ENCODE results near the gene CLTA.
"Not testable (repeated sequence)": the region's sequence is repeated elsewhere in the genome, so short reads cannot be mapped to it uniquely, and the experiment has no call there.

The CLTA gene

DNA sequence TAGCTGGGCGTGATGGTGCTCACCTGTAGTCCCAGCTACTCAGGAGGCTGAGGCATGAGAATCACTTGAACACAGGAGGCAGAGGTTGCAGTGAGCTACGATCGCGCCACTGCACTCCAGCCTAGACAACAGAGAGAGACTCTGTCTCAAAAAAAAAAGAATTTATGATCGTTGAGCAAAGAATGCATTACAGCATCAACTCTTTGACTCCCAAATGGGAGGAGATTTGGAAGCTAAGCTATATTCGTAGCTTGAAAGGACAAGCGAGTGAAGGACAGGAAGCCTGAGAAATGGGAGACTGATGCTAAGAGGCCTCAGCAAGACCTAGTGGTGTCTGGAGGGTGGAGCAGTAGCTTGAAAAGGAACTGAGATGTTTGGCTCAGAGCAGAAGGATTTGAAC lies 31.8 kb upstream of the CLTA start:
- no peak for DNase-seq (ENCODE audit: low read depth in 2 of 2)

DNA sequence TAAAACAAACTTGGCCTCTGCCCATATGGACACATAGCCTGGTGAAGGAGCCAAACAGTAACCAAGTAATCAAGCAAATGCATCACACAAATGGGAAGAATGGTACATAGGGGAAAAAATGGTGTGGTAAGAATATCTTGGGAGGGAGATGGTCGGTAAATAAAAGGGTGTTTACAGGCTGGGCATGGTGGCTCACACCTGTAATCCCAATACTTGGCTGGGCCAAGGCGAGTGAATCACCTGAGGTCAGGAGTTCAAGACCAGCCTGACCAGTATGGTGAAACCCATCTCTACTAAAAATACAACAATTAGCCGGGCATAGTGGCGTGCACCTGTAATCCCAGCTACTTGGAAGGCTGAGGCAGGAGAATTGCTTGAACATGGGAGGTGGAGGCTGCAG lies 31.2 kb upstream of the CLTA start:
- not testable (repeated sequence) for DNase-seq (ENCODE audit: low read depth in 2 of 2)

DNA sequence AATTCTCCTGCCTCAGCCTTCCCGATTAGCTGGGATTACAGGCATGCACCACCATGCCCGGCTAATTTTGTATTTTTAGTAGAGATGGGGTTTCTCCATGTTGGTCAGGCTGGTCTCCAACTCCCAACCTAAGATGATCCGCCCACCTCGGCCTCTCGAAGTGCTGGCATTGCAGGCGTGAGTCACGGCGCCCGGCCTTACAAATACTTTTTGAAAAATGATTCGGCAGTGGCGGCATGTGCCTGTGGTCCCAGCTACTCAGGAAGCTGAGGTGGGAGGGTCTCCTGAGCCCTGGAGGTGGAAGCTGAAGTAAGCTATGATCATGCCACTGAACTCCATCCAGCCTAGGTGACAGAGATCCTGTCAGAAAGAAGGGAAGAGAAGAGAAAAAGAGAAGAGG lies 30.6 kb upstream of the CLTA start:
- DNase-seq (ENCODE audit: low read depth in 2 of 2): not testable (repeated sequence)

DNA sequence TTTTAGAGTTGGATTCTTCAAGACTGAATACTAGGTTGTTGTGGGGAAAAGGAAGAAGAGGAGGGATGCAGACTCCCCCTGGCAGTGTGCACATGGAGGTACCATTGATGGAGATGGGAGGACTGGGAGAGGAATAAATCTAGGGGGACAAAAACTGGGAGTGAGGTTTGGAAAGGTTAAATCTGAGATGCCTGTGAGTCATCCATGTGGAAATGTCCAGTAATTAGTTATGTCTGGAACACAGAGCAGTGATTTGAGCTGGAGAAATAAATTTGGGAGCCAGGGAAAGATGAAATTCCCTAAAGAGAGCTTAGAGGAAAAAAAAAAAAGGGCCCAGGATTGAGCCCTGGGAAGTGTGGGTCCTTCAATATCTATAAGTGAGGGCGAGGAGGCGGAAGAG lies 29.5 kb upstream of the CLTA start:
- DNase-seq (ENCODE audit: low read depth in 2 of 2): no peak

DNA sequence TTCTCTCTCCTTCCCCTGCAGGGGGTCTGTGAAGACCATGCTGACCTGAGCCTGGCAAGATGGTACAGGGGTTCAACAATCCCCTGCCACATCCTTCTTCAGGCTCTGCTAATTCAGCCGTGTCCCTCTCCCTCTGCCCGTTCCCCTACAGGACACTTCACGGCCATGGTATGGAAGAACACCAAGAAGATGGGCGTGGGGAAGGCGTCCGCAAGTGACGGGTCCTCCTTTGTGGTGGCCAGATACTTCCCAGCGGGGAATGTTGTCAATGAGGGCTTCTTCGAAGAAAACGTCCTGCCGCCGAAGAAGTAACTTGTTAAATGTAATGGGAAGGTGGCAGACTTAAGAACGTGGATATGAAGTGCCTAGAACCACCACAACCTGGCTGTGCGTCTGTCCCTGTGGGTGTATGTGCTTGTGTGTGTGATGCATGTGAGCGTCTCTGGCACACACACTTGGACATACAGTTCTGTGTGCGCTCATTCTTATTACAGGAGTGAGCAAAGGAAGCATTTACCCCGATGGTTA lies 28.4 kb upstream of the CLTA start:
- no peak for DNase-seq (ENCODE audit: low read depth in 2 of 2)

DNA sequence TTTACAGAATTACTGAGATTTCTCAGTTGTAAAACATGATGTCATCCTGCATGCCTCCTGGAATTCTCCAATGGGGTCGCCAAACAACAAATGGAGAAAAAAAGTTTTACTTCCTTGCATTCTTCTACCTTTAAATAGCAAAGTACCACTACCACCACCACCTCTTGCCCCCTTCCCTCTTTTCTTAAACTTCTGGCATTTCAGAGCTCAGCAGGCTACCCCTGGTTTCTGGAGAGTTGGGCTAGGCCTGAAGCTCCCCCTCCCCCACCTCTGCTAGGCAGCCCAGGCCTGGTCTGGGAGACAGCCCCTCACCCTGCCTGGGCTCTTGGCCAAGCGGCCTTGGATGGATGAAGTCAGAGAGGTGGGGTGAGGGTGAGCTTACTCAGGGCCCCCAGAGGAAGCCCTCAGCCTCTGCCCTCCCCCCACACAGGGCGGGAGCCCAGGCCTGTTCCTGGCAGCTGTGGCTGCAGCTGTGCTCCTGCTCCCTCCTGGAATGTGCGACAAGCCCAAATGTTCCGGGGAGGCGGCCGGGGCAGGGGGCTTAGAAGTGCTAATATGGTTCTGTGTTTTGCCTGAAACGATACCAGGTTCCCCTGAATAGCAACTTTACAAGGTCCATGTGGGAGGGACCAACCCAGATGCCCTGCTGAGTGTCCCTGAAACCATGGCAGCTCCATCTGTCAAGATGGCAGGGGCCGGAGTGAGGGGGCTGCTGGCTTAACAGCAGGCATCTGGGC lies 27.5 kb upstream of the CLTA start:
- peak; percentile 83 to 87 for DNase-seq (ENCODE audit: low read depth in 2 of 2)

DNA sequence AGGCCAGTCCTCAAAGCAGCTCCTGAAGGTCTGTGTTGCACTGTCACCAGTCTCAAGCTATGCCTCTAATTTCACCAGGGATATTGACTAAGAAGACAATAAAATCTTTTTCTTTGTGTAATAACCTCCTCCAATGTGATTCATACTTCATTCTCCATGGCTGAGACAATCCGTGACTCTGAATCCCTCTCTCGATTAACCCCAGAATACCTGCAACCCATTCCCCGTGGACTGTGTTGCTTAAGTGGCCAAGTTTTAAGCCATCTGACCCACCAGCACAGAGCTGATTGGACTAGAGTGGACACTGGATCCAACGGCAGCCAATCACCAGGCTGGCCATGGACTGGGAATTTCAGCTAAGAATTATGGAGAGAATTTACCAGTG lies 26.9 kb upstream of the CLTA start:
- no peak for DNase-seq (ENCODE audit: low read depth in 2 of 2)

DNA sequence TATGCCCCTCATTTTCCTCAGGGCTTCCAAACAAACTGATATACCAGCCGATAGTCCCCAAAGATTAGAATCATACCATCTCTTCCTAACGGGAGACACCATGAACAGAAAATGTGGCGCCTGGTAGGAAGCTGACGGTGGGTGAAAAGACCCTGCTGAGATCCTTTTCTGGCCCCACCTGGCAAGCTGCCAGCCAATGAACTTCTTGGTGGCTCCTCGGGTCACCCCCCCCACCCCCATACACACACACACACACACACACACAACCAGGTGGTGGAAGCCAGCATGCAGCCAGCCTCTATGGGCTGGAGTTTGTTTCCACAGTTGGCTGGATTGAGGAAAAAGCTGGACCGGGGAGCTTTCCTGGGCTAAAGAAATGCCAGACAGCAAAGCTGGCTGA lies 26.3 kb upstream of the CLTA start:
- DNase-seq (ENCODE audit: low read depth in 2 of 2): no peak

DNA sequence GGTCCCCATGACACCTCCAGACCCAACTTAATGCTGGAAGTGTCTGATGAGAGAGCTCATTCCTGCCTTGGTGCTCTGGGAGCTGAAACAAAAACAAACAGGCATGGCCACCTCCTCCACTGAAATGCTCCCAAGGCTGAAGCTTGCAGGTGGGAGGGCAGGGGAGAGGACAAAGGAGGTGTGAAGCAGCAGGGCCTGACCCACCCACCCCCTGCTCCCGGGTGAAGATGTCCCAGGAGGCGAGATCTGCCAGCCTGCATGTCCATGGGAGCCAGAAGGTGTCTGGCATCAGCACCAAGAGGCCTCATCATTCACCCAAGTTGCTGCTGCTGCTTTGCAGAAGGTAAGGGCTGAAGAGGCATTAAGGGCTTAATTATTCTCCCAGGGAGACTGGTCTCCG lies 25.7 kb upstream of the CLTA start:
- no peak for DNase-seq (ENCODE audit: low read depth in 2 of 2)

DNA sequence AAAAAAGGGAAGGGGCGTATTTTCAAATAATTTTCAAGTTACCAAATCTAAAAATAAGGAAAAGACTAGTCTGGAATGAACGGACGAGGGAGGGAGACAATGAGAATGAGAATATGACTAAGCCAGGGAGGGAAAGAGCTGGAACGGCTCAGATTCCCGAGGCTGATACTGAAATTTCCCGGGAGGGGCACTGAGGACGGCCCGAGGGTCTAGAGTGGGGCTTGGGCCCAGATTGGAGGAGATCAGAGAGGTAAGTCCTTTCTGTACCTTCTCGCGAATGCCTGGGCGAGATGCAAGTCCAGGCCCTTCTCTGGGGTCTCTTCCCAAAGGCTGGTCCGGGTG lies 24.9 kb upstream of the CLTA start:
- no peak for DNase-seq (ENCODE audit: low read depth in 2 of 2)

DNA sequence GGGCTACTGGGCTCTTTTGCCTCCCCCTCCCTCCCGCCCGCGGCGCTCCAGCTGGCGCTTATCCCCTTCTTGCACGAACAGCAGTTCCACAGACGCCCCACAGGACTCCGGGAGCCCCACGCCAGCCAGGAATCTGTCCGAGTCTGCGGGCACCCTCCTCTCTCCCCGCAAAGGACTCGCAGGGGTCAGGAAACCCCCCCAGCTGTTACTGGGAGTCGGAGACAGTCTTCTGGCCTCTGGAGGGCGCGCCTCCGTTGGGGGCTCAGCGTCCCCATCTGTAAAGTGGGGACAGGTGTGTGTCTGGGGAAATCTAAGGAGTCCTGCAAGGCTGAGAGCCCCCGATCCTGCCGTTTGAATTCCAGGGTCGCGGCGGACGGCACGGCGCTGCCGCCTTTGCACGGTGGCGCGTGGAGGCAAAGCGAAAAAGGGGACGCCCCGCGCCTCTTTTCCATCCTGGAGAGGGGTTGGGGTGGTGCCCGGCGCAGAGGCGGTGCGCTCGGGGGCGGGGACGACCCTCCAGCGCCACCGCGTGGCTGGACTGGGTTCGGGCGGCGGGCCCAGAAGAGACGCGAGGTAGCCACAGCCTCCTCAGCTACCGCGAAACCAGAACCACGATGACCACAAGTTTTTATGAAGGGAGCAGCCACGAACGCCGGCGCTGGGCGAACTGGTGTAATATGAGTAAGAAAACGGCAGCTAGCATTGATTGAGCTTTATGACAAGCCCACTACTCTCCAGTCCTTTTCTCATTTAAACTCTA lies 24.4 kb upstream of the CLTA start:
- peak; percentile 69 to 73 for DNase-seq (ENCODE audit: low read depth in 2 of 2)

DNA sequence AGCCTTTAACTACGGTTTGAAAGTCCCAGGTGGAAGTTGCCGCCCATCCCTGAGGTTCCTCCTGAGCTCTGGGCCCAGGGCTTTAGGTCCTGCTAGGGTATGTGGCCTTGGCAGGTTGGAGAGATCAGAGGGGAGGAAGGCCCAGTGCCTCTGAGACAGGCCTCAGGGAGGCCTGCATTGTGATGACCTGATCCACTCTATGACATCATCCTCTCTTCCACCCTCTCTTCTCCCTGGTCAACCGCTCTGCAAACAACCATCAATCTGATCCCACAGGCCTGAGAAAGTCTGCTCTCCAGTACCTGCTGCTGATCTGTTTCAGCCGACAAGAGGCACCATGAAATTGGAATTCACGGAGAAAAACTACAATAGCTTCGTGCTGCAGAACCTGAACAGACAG lies 21.6 kb upstream of the CLTA start, which contains the start of gene CCIN:
Gene CCIN (plus strand): TSS at position 223 of the 400 bp plus-strand sequence. CDS start 115 bp downstream, at position 338.
- DNase-seq (ENCODE audit: low read depth in 2 of 2): no peak

DNA sequence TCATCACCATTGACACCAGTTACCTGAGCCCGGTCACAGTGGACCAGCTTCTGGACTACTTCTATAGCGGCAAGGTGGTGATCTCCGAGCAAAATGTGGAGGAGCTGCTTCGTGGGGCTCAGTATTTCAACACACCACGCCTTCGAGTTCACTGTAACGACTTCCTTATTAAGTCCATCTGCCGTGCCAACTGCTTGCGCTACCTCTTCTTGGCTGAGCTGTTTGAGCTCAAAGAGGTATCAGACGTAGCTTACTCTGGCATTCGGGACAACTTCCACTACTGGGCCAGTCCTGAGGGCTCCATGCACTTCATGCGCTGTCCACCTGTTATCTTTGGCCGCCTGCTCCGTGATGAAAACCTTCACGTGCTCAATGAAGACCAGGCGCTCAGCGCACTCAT lies 21.0 kb upstream of the CLTA start:
- DNase-seq (ENCODE audit: low read depth in 2 of 2): no peak

DNA sequence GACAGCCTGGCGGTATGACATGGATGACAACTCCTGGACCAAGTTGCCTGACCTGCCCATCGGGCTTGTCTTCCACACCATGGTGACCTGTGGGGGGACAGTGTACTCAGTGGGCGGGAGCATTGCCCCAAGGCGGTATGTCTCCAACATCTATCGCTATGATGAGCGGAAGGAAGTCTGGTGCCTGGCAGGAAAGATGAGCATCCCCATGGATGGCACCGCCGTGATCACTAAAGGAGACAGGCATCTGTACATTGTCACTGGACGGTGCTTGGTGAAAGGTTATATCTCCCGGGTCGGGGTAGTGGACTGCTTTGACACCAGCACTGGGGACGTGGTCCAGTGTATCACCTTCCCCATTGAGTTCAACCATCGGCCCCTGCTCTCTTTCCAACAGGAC lies 20.2 kb upstream of the CLTA start:
- no peak for DNase-seq (ENCODE audit: low read depth in 2 of 2)

DNA sequence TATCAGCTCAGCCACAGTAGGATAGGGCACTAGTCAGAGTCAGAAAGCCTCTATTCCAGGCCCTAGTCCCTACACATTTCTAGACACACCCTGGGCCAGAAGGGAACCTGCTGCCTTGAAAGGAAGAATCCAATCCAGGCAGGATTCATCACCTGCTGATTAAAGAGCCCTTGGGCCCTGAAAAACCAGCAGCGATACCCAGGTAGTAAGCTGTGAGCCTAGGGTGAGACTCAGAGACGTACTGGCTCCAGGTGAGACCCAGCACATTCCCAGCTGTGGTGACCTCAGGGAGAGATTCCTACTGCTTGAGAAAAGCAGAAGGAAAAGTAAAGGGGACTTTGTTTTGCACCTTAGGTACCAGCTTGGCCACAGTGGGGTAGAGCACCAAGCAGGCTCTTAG lies 16.9 kb upstream of the CLTA start:
- no peak for DNase-seq (ENCODE audit: low read depth in 2 of 2)

DNA sequence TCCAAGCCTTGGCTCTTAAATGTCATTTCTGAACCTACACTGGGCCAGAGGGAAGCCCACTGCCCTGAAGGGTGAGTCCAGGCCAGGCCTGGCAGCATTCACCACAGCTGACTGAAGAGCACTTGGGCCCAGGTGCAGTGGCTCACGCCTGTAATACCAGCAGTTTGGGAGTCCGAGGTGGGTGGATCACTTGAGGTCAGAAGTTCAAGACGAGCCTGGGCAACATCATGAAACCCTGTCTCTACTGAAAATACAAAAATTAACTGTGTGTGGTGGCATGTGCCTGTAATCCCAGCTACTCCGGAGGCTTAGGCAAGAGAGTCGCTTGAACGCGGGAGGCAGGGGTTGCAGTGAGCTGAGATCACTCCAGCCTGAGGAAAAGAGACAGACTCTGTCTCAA lies 16.4 kb upstream of the CLTA start:
- DNase-seq (ENCODE audit: low read depth in 2 of 2): no peak

DNA sequence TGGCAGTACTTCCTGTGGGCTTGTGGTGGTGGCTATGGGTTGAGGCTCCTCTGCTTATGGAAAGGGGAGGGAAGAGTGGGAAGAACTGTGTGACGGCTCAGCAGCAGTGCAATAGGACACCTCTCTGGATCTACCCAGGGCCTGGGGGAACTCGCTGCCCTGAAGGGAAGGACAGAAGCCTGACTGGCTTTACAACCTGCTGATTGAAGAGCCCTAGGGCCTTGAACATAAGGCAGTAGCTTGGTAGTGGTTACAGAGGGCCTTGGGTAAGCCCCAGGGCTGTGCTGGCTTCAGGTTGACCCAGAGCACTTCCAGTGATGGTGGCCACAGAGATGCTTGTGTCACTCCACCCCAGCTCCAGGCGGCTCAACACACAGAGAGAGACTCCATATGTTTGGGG lies 16.0 kb upstream of the CLTA start:
- DNase-seq (ENCODE audit: low read depth in 2 of 2): no peak

DNA sequence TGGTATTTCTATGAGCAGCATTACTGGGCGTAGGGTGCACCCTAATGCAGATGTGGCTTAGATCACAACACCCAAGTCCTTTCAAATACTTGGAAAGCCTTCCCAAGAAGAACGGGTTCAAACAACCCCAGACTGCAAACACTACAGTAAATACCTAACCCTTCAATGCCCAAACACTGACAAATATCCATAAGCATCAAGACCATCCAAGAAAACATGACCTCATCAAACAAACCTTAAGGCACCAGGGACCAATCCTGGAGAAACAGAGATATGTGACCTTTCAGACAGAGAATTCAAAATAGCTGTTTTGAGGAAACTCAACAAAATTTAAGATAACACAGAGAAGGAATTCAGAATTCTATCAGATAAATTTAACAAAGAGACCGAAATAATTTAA lies 15.5 kb upstream of the CLTA start:
- not testable (repeated sequence) for DNase-seq (ENCODE audit: low read depth in 2 of 2)

DNA sequence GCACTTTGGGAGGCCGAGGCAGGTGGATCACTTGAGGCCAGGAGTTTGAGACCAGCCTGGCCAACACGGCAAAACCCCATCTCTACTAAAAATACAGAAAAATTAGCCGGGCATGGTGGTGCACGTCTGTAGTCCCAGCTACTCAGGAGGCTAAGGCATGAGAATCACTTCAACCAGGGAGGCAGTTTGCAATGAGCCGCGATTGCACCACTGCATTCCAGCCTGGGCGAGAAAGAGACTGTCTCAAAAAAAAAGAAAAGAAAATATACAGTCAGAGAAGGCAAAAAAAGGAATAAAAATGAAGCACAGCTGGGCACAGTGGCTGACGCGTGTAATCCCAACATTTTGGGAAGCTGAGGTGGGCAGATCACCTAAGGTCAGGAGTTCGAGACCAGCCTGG lies 14.2 kb upstream of the CLTA start:
- DNase-seq (ENCODE audit: low read depth in 2 of 2): not testable (repeated sequence)

DNA sequence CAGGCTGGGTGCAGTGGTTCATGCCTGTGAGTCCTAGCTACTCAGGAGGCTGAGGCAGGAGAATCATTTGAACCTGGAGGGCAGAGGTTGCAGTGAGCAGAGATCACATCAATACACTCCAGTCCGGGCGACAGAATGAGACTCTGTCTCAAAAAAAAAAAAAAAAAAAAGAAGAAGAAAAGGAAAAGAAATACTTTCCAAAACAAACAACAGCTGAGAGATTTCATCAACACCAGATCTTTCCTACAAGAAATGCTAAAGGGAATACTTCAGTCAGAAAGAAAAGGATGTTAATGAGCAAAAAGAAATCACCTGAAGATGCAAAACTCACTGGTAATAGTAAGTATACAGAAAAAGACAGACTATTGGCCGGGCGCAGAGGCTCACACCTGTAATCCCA lies 13.2 kb upstream of the CLTA start:
- no peak for DNase-seq (ENCODE audit: low read depth in 2 of 2)

DNA sequence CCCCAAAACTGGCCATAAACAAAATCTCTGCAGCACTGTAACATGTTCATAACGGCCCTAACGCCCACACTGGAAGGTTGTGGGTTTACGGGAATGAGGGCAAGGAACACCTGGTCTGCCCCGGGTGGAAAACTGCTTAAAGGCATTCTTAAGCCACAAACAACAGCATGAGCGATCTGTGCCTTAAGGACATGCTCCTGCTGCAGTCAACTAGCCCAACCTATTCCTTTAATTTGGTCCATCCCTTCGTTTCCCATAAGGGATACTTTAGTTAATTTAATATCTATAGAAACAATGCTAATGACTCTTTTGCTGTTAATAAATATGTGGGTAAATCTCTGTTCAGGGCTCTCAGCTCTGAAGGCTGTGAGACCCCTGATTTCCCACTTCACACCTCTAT lies 10.5 kb upstream of the CLTA start:
- not testable (repeated sequence) for DNase-seq (ENCODE audit: low read depth in 2 of 2)

DNA sequence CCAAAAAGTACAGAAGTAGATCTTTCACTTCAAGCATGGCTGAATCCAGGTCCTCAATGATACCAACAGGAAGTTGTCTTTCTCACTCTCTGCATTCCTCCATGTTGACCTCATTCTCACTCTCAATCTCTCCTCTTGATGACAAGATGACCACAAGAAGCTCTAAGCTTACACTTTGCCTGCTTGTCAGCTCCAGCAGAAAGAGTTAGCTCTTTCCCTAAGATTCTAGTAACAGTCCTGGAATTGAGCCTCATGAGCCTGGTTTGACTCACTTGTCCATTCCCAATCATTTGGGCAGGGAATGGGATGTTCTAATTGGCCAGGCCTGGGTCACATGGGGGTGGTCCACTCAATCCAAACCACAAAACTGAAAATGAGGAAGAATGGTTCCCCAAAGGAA lies 3.3 kb upstream of the CLTA start:
- DNase-seq (ENCODE audit: low read depth in 2 of 2): peak; percentile 81 to 83

DNA sequence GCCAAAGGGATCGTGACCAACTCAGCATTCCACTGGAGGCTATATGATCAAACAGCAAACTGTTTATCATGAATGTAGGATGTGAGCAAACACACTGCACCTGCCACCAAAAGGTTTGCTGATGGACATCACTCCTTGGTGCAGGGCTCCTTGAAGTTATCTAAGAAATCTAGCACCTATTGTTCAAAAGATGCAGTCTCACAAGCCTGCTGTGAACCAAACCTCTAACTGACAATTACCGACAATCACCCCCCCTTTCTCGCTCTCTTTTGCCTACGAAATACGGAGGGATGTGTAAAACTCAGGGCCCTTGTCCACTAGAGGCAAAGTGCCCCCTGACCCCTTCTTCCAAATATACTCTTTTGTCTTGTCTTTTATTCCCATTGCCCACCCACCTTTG lies 2.5 kb upstream of the CLTA start:
- no peak for DNase-seq (ENCODE audit: low read depth in 2 of 2)
